HCT116 (cell line): ENCODE data around the gene KNL1. TPM values are rescaled to one million over a fixed set of nuclear protein-coding genes. Genes with fewer than 3 reads are reported as not detected.
"Not testable (repeated sequence)": the region's sequence is repeated elsewhere in the genome, so short reads cannot be mapped to it uniquely, and the experiment has no call there.

Source experiments
- ATAC-seq: fragments of 200-7000 bp; cut with Tn5 transposase; 2 replicates; pipeline ENCODE4 v1.9.1; 2020; ENCODE audit warnings: mild to moderate bottlenecking, moderate library complexity
- BruUV-seq: library from RNA; stranded (reverse); fragments of 400-500 nt; replicated peaks from 2 replicates; lab custom pipeline; 2021; lab: Mats Ljungman, UMichigan
- CTCF ChIA-PET: fragments of 300-600 bp; sonication (Branson Sonifier 250); formaldehyde crosslinking; loops from one replicate; lab custom pipeline; 2021; ENCODE audit warnings: antibody characterized with exemption; lab: Charles Lee
- POLR2A ChIA-PET: fragments of 300-600, 350-600 bp; sonication (Branson Sonifier 250); formaldehyde crosslinking; loops from one replicate; lab custom pipeline; 2021; ENCODE audit warnings: antibody characterized with exemption; lab: Charles Lee
- RAD21 ChIA-PET, 2 experiments: fragments of 300-600 bp; sonication (Branson Sonifier 250); formaldehyde crosslinking; loops; one replicate each; lab custom pipeline; 2023; ENCODE audit warnings: low total read pairs in 2 of 2; ENCODE audit not compliant: uncharacterized antibody in 2 of 2, unreplicated experiment in 2 of 2, low non-redundant PET in 1 of 2; lab: Charles Lee
- DNase-seq: peaks from one replicate; pipeline ENCODE4 v3.0.0-alpha.2; 2010; ENCODE audit warnings: low read depth, low spot score
- H2AFZ ChIP-seq: fragments of 200-600 bp; shearing (Covaris generic), sonication (generic); 2 replicates; pipeline ENCODE4 v1.6.1; 2017; ENCODE audit warnings: low read depth, mixed run types, mixed read lengths, antibody characterized with exemption, low read length; ENCODE audit not compliant: poor library complexity, severe bottlenecking
- H3K27ac ChIP-seq: 2 replicates; pipeline ENCODE4 v1.5.1; 2012; ENCODE audit warnings: low read depth, low read length
- H3K27me3 ChIP-seq: fragments of 200-600 bp; sonication (generic); 2 replicates; pipeline ENCODE4 v1.6.1; 2016; ENCODE audit warnings: mixed run types, low read length, mixed read lengths; ENCODE audit not compliant: insufficient read depth
- H3K36me3 ChIP-seq, 2 experiments: fragments of 200-500 bp in 1 of 2; fragments of 200-600 bp in 1 of 2; sonication (Bioruptor generic) in 1 of 2; sonication (generic) in 1 of 2; 2 replicates each; pipeline versions ENCODE4 v1.5.1 to v1.6.1; 2014 to 2016; ENCODE audit warnings: low read length in 2 of 2, inconsistent platforms in 1 of 2, mixed read lengths in 1 of 2, mixed run types in 1 of 2; ENCODE audit not compliant: insufficient read depth in 2 of 2, control insufficient read depth in 1 of 2
- H3K4me1 ChIP-seq, 2 experiments: fragments of 200-600 bp in 1 of 2; sonication (generic) in 1 of 2; 2 replicates each; pipeline versions ENCODE4 v1.5.1 to v1.6.1; 2012 to 2017; ENCODE audit warnings: low read length in 2 of 2, inconsistent platforms in 1 of 2, mild to moderate bottlenecking in 1 of 2, mixed read lengths in 1 of 2, mixed run types in 1 of 2, moderate library complexity in 1 of 2; ENCODE audit not compliant: insufficient read depth in 2 of 2, control insufficient read depth in 1 of 2
- H3K4me2 ChIP-seq: fragments of 200-600 bp; sonication (generic); 2 replicates; pipeline ENCODE4 v1.6.1; 2017; ENCODE audit warnings: mixed run types, low read length, mixed read lengths
- H3K4me3 ChIP-seq, 2 experiments: fragments of 200-600 bp in 1 of 2; sonication (generic) in 1 of 2; replicated peaks in 1 of 2; 2 replicates each; pipeline ENCODE4 v1.5.1; 2011 to 2016; ENCODE audit warnings: low read length in 2 of 2, control low read depth in 1 of 2, low read depth in 1 of 2, mild to moderate bottlenecking in 1 of 2, mixed read lengths in 1 of 2, mixed run types in 1 of 2
- H3K79me2 ChIP-seq: fragments of 200-600 bp; sonication (generic); 2 replicates; pipeline ENCODE4 v1.6.1; 2017; ENCODE audit warnings: mild to moderate bottlenecking, mixed run types, low read length, moderate library complexity, mixed read lengths; ENCODE audit not compliant: insufficient read depth
- H3K9ac ChIP-seq: fragments of 200-600 bp; sonication (generic); 2 replicates; pipeline ENCODE4 v1.6.1; 2016; ENCODE audit warnings: low read length, mixed read lengths
- H3K9me2 ChIP-seq: fragments of 200-600 bp; sonication (generic), shearing (Covaris generic); 2 replicates; pipeline ENCODE4 v1.6.1; 2017; ENCODE audit warnings: mixed run types, mild to moderate bottlenecking, moderate library complexity; ENCODE audit not compliant: insufficient read depth
- H3K9me3 ChIP-seq, 2 experiments: fragments of 200-500 bp in 1 of 2; fragments of 200-600 bp in 1 of 2; sonication (Bioruptor generic) in 1 of 2; sonication (generic) in 1 of 2; 2 replicates each; pipeline ENCODE4 v1.6.1; 2014 to 2017; ENCODE audit warnings: low read length in 2 of 2, mixed read lengths in 2 of 2, inconsistent platforms in 1 of 2, low read depth in 1 of 2, mild to moderate bottlenecking in 1 of 2, mixed run types in 1 of 2, moderate library complexity in 1 of 2; ENCODE audit not compliant: control insufficient read depth in 1 of 2, insufficient read depth in 1 of 2
- H4K20me1 ChIP-seq: fragments of 200-600 bp; sonication (generic), shearing (Covaris generic); 2 replicates; pipeline ENCODE4 v1.6.1; 2017; ENCODE audit warnings: mixed run types, mild to moderate bottlenecking, moderate library complexity; ENCODE audit not compliant: insufficient read depth
- EGR1 ChIP-seq: IDR thresholded peaks from 2 replicates; pipeline ENCODE4 v1.6.1; 2012; ENCODE audit warnings: low read depth
- ELF1 ChIP-seq: IDR thresholded peaks from 2 replicates; pipeline ENCODE4 v1.6.1; 2012; ENCODE audit warnings: low read depth, borderline replicate concordance
- EZH2 ChIP-seq: fragments of 200-600 bp; sonication (generic); IDR thresholded peaks from 2 replicates; pipeline ENCODE4 v1.6.1; 2017; ENCODE audit warnings: antibody characterized with exemption, mixed run types
- FOSL1 ChIP-seq: IDR thresholded peaks from 2 replicates; pipeline ENCODE4 v1.6.1; 2012; ENCODE audit warnings: low read depth
- JUND ChIP-seq: IDR thresholded peaks from 2 replicates; pipeline ENCODE4 v1.6.1; 2012
- POLR2A ChIP-seq: IDR thresholded peaks from 2 replicates; pipeline ENCODE4 v1.7.0; 2011; ENCODE audit warnings: borderline replicate concordance; ENCODE audit not compliant: insufficient read depth, insufficient read length; ENCODE audit errors: extremely low read depth
- POLR2AphosphoS5 ChIP-seq: IDR thresholded peaks from 2 replicates; pipeline ENCODE4 v1.6.1; 2011; ENCODE audit warnings: mild to moderate bottlenecking, low read depth, low read length, moderate library complexity
- RAD21 ChIP-seq: IDR thresholded peaks from 2 replicates; pipeline ENCODE4 v1.6.1; 2012; ENCODE audit warnings: low read depth, mild to moderate bottlenecking
- SIN3A ChIP-seq: IDR thresholded peaks from 2 replicates; pipeline ENCODE4 v1.6.1; 2012; ENCODE audit warnings: low read depth
- SP1 ChIP-seq: IDR thresholded peaks from 2 replicates; pipeline ENCODE4 v1.6.1; 2012; ENCODE audit warnings: low read depth
- SRF ChIP-seq: IDR thresholded peaks from 2 replicates; pipeline ENCODE4 v1.6.1; 2012; ENCODE audit warnings: low read depth
- TCF7L2 ChIP-seq: IDR thresholded peaks from 2 replicates; pipeline ENCODE4 v1.7.0; 2011; ENCODE audit warnings: borderline replicate concordance, inconsistent platforms; ENCODE audit not compliant: insufficient read depth, insufficient read length; ENCODE audit errors: extremely low read depth
- YY1 ChIP-seq: IDR thresholded peaks from 2 replicates; pipeline ENCODE4 v1.6.1; 2011; ENCODE audit warnings: low read length, low read depth, moderate library complexity, mild to moderate bottlenecking; ENCODE audit not compliant: insufficient replicate concordance; ENCODE audit errors: extremely low read depth
- ZFX ChIP-seq: fragments of 450-650 bp; IDR thresholded peaks from 2 replicates; pipeline ENCODE4 v1.6.1; 2017
- ZNF274 ChIP-seq: fragments of 200-500 bp; sonication (Bioruptor generic); IDR thresholded peaks from 2 replicates; pipeline ENCODE4 v1.6.1; 2014; ENCODE audit warnings: mild to moderate bottlenecking, low read depth, low read length, inconsistent platforms
- intact Hi-C: fragments of 100-400 bp; cut with micrococcal nuclease; formaldehyde crosslinking; loops from 2 replicates; pipeline ENCODE4 v1.10.0; 2022
- total RNA-seq: library from RNA; stranded (reverse); gene quantifications from one replicate; pipeline ENCODE4 v1.2.1, GENCODE V29; 2021; ENCODE audit not compliant: unreplicated experiment
- TF ChIP-seq, protein P1 (sequence below), 3 experiments: fragments of 200-600 bp in 1 of 3; sonication (generic) in 1 of 3; IDR thresholded peaks in 2 of 3; conservative IDR thresholded peaks in 1 of 3; 2 replicates each; pipeline ENCODE4 v1.5.1; 2012 to 2017; ENCODE audit warnings: low read depth in 2 of 3, low read length in 2 of 3, antibody characterized with exemption in 1 of 3, borderline replicate concordance in 1 of 3, control low read depth in 1 of 3, mild to moderate bottlenecking in 1 of 3, mixed read lengths in 1 of 3, mixed run types in 1 of 3, moderate library complexity in 1 of 3; ENCODE audit not compliant: insufficient read depth in 1 of 3
- TF ChIP-seq, protein P2 (sequence below): IDR thresholded peaks from 2 replicates; pipeline ENCODE4 v1.6.1; 2012; ENCODE audit warnings: low read depth
- TF ChIP-seq, protein P3 (sequence below): IDR thresholded peaks from 2 replicates; pipeline ENCODE4 v1.6.1; 2012
- TF ChIP-seq, protein P4 (sequence below): IDR thresholded peaks from 2 replicates; pipeline ENCODE4 v1.6.1; 2012

Gene KNL1
- total RNA-seq, 1 experiment from 2014 or later: 30.6 TPM

DNA sequence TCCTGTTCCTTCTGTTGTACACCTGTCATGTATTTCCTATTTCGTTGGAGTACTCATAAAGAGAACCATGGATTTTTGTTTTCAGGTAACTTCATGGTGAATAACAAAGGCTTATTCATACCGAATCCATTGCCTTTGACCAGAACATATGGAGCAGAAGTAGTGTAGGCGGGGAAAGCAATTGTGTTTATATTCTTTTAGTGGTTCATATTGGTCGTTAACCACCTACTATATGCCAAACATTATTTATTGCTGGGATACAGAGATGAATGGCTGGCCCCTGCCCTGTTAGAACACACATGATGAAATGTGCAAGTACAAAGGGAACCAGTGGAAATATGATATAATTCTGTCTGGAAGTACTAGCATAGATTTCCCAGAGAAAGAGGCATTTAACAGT, 15.2 kb upstream of the KNL1 start:
- H3K27me3 ChIP-seq: no peaks in the 10 kb centered on the region
- ATAC-seq (no peak), DNase-seq (no peak)
- H2AFZ ChIP-seq: no peak overlapping the region
- no peaks in the 10 kb centered on the region for H3K9me2 ChIP-seq
- no peak overlapping the region for H3K27ac ChIP-seq
- no peak overlapping the region for H3K4me2 ChIP-seq
- no peaks in the 10 kb centered on the region for H3K79me2 ChIP-seq
- H3K36me3 ChIP-seq: peaks cover 6% of the 10 kb centered on the region in 2 experiments; a peak in 3 of 4 replicates
- H3K4me3 ChIP-seq: no peak overlapping the region
- H3K4me1 ChIP-seq: peaks cover 6 to 13% of the 10 kb centered on the region in 2 experiments; a peak in 3 of 4 replicates
- no peaks in the 10 kb centered on the region for H4K20me1 ChIP-seq
- intact Hi-C loops: no loop called here
- no peak overlapping the region for H3K9ac ChIP-seq
- CTCF ChIA-PET: no interaction called here
- no TSS peak for BruUV-seq
- H3K9me3 ChIP-seq: peaks cover 0 to 3% of the 10 kb centered on the region in 2 experiments; a peak in 1 of 4 replicates
- RAD21 ChIA-PET: no interaction called here
- no peak for TF ChIP-seq POLR2A
- no peak for TF ChIP-seq TCF7L2
- TF ChIP-seq, protein P1, sequence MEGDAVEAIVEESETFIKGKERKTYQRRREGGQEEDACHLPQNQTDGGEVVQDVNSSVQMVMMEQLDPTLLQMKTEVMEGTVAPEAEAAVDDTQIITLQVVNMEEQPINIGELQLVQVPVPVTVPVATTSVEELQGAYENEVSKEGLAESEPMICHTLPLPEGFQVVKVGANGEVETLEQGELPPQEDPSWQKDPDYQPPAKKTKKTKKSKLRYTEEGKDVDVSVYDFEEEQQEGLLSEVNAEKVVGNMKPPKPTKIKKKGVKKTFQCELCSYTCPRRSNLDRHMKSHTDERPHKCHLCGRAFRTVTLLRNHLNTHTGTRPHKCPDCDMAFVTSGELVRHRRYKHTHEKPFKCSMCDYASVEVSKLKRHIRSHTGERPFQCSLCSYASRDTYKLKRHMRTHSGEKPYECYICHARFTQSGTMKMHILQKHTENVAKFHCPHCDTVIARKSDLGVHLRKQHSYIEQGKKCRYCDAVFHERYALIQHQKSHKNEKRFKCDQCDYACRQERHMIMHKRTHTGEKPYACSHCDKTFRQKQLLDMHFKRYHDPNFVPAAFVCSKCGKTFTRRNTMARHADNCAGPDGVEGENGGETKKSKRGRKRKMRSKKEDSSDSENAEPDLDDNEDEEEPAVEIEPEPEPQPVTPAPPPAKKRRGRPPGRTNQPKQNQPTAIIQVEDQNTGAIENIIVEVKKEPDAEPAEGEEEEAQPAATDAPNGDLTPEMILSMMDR (IDR thresholded peaks at IDR 0.05 in 2 of 3, conservative IDR thresholded peaks at IDR 0.05 in 1 of 3; ENCODE audit: borderline replicate concordance in 1 of 3, insufficient read depth in 1 of 3, low read depth in 2 of 3, low read length in 2 of 3): no peak
- TF ChIP-seq, protein P2, sequence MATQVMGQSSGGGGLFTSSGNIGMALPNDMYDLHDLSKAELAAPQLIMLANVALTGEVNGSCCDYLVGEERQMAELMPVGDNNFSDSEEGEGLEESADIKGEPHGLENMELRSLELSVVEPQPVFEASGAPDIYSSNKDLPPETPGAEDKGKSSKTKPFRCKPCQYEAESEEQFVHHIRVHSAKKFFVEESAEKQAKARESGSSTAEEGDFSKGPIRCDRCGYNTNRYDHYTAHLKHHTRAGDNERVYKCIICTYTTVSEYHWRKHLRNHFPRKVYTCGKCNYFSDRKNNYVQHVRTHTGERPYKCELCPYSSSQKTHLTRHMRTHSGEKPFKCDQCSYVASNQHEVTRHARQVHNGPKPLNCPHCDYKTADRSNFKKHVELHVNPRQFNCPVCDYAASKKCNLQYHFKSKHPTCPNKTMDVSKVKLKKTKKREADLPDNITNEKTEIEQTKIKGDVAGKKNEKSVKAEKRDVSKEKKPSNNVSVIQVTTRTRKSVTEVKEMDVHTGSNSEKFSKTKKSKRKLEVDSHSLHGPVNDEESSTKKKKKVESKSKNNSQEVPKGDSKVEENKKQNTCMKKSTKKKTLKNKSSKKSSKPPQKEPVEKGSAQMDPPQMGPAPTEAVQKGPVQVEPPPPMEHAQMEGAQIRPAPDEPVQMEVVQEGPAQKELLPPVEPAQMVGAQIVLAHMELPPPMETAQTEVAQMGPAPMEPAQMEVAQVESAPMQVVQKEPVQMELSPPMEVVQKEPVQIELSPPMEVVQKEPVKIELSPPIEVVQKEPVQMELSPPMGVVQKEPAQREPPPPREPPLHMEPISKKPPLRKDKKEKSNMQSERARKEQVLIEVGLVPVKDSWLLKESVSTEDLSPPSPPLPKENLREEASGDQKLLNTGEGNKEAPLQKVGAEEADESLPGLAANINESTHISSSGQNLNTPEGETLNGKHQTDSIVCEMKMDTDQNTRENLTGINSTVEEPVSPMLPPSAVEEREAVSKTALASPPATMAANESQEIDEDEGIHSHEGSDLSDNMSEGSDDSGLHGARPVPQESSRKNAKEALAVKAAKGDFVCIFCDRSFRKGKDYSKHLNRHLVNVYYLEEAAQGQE: no peak
- TF ChIP-seq POLR2AphosphoS5: no peak
- no peak for TF ChIP-seq SRF
- TF ChIP-seq JUND: no peak
- no peak for TF ChIP-seq ZNF274
- TF ChIP-seq SIN3A: no peak
- TF ChIP-seq RAD21: no peak
- TF ChIP-seq EZH2: no peak
- no peak for TF ChIP-seq ELF1
- TF ChIP-seq YY1: no peak
- TF ChIP-seq, protein P3, sequence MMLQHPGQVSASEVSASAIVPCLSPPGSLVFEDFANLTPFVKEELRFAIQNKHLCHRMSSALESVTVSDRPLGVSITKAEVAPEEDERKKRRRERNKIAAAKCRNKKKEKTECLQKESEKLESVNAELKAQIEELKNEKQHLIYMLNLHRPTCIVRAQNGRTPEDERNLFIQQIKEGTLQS: no peak
- TF ChIP-seq FOSL1: no peak
- TF ChIP-seq, protein P4, sequence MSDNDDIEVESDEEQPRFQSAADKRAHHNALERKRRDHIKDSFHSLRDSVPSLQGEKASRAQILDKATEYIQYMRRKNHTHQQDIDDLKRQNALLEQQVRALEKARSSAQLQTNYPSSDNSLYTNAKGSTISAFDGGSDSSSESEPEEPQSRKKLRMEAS: no peak
- no peak for TF ChIP-seq EGR1
- TF ChIP-seq SP1: no peak
- TF ChIP-seq ZFX: no peak
- POLR2A ChIA-PET: no interaction called here

DNA sequence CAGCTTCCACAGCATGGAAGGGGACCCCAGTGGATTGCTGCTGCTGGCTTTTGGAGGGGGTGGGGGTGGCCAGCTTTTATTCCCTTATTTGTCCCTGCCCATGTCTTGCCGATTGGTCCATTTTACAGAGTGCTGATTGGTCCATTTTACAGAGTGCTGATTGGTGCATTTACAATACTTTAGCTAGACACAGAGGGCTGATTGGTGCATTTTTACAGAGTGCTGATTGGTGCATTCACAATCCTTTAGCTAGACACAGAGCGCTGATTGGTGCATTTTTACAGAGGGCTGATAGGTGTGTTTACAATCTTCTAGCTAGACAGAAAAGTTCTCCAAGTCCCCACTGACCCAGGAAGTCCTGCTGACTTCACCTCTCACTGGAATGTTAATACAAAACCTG, 12.3 kb upstream of the KNL1 start:
- CTCF ChIA-PET, H3K4me3 ChIP-seq, H3K27ac ChIP-seq, ATAC-seq, H2AFZ ChIP-seq, H3K9ac ChIP-seq, H3K79me2 ChIP-seq, H4K20me1 ChIP-seq, BruUV-seq, DNase-seq, H3K9me3 ChIP-seq, H3K4me2 ChIP-seq, H3K36me3 ChIP-seq, intact Hi-C loops, H3K27me3 ChIP-seq, H3K9me2 ChIP-seq, RAD21 ChIA-PET: not testable (repeated sequence)
- POLR2A ChIA-PET: interaction anchor here (0.7 kb wide), 1 partner anchor 222 kb away, joined by 3 read pairs; no protein-coding TSS in a partner anchor
- H3K4me1 ChIP-seq: peaks cover 10 to 23% of the 10 kb centered on the region in 2 experiments; a peak in 3 of 4 replicates
